ENCODE measurements around the gene DCBLD1.
"Not testable (repeated sequence)": the region's sequence is repeated elsewhere in the genome, so short reads cannot be mapped to it uniquely, and the experiment has no call there.

Gene DCBLD1

GRCh38 chr6:117482240-117483003, at the start of gene DCBLD1:
Gene DCBLD1 (plus strand): TSS chr6:117482674. CDS start chr6:117482782, 108 bp downstream.
- no peak for DNase-seq

DNA sequence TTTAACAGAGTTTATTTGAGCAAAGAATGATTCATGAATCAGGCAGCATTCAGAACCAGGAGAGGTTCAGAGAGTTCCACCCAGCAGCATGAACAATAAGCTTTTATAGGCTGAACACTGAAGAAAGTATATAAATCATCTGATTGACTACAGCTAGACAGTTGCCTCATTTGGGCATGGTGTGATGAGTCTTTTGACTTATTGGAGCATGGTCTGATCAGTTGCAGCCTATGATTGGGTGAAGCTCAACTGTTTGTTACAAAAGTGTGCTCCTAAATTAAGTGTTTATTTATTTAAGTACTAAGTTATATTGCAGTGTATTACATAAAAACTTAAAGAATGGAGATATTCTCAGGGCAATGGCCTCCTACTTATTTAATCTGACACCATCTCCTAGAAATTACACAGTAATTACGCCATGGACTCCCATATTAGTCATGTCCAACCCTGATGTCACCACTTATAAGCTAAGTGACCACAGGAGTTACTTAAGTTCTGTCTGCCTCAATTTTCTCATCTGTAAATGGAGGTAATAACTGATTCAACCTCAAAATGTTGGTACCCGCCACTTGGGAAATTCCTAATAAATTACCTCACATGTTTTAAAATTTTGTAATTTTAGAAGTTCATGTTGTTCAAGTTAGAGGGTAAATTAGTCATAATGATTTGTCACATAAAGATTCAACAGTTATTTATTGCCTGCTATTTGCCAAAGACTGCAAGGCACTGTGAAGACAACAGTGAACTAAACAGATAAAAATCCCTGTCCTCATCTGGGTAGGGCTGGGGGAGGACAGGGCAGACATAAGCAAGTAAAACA, 41.6 kb upstream of the DCBLD1 start:
- DNase-seq = no peak

- DNase-seq = no peak
Observed at GRCh38 chr6:117441824-117442264, 40.6 kb upstream of the DCBLD1 start.

DNA sequence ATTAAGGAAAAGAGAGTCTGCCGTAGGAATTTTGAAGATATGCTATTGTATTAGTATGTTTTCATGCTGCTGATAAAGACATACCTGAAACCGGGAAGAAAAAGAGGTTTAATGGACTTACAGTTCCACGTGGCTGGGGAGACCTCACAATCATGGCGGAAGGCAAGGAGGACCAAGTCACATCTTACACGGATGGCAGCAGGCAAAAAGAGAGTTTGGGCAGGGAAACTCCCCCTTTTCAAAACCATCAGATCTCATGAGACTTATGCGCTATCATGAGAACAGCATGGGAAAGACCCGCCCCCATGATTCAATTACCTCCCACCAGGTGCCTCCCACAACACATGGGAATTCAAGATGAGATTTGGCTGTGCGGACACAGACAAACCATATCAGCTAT, 40.2 kb upstream of the DCBLD1 start:
- not testable (repeated sequence) for DNase-seq

- DNase-seq = no peak
Observed at GRCh38 chr6:117444600-117444999, 37.9 kb upstream of the DCBLD1 start.

DNA sequence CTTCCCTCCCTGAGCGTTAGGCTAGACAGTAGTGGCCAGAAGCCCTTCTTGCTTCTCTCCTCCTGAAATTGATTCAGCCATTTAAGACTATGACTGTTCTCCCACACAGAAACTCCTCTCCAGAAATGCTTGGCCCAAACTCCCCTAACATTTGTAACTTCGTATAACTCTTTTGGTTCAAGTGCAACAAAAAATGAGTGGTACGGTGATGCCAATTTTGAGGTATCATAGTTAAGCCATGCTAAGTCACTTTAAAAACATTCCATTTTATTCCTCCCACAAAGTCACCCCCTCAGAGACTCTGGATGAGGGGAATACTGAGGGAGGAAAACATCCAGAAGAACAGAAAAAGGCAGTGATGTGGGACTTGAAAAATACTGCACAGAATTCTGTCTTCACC, 35.6 kb upstream of the DCBLD1 start:
- DNase-seq = no peak

- DNase-seq = no peak
Observed at GRCh38 chr6:117448011-117448410, 34.5 kb upstream of the DCBLD1 start.

DNA sequence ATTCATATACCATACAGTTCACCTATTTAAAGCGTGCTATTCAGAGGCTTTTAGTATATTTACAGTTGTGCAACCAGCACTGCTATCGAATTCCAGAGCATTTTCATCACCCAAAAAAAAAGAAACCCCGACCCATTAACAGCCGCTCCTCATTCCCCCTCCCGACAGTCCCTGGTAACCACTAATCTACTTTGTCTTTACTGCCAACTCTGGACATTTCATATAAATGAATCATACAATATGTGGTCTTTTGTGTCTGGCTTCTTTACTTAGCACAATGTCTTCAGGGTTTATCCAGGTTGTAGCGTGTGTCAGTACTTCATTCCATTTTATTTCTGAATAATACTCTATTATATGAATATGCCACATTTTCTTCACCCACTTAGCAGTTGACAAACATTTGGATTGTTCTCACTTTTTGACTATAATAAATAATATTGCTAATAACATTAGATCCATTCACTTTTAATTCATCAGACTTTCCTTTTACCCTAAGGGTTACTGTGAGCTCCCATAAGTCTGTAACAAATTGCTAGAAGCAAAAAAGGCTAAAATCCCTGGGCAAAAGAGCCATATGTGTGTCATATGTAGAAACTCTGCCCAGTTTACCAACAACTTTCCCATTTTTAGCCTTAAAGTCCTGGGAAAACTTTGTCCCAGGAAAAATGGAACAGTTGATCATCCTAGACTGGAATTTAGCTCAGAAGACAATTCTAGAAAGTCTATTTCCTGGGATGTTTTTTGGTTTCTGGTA, 33.6 kb upstream of the DCBLD1 start:
- DNase-seq = no peak

DNA sequence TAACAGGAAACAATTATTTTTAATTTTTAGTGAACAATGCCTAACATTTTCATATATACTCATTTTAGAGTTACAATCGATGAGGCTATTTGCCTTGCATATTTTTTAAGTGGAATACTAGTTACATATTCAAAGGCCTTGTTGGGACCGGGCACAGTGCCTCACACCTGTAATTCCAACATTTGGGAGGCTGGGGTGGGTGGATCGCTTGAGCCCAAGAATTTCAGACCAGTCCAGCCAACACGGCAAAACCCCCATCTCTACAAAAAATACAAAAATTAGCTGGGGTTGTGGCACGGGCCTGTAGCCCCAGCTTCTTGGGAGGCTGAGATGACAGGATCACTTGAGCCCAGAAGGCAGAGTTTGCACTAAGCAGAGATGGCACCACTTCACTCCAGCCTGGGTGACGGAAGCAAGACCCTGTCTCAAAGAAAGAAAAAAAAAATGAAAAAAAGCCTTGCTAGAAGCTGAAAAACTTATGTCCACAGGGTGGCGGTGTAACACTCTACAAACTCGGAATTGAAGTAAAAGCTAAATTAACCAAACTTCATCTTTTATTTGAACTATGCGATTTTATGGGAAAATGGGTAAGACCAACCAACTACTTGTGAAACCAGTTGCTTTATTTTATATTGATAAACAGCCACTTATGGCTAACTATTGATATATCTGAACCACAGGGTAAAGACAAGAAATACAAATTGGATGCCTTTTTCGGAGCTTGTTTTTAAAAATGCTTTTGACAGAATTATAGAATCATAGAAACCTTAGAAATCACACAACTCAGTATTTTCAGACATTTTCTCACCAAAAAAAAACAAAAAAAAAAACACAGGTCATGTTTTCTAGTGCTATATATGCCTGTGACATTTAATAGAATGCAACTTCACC, 32.7 kb upstream of the DCBLD1 start:
- DNase-seq = no peak

DNA sequence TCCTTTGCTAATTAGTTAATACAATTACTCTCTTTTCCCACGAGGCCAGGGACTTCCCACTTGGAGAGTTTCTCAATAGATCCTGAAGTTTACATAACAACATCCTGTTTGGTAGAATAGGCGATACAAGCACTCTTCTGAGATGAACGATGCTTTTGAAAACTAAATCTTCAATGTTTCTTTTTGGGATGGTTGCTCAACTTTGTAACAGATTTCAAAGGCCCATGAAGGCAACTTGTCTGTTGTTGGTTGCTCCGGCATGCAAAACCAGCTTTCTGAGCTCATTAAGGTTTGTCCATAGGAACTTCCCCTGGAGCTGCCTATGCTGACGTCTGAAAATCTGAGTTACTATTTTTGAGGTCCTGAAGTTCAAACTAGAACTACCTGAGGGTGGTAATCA, 30.8 kb upstream of the DCBLD1 start:
- DNase-seq = no peak

DNA sequence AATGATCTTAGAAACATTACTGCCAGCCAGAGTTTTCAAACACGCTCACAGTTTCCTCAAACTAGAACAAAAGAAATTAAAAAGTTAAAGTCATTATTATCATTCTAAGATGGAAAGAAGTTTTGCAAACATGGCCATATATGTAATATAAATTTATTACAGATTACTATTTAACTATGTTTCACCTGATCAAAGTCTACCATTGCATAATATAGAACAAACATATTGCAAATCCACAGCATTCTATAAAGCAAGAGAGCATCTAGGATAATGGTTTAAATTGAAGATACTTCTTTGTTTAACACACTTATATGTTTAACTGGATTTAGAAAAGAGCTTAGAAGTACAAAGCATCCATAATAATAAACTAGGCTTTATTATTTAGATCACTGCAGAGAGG, 26.2 kb upstream of the DCBLD1 start:
- DNase-seq = no peak

GRCh38 chr6:117456998-117457397, 25.5 kb upstream of the DCBLD1 start:
- no peak for DNase-seq

DNA sequence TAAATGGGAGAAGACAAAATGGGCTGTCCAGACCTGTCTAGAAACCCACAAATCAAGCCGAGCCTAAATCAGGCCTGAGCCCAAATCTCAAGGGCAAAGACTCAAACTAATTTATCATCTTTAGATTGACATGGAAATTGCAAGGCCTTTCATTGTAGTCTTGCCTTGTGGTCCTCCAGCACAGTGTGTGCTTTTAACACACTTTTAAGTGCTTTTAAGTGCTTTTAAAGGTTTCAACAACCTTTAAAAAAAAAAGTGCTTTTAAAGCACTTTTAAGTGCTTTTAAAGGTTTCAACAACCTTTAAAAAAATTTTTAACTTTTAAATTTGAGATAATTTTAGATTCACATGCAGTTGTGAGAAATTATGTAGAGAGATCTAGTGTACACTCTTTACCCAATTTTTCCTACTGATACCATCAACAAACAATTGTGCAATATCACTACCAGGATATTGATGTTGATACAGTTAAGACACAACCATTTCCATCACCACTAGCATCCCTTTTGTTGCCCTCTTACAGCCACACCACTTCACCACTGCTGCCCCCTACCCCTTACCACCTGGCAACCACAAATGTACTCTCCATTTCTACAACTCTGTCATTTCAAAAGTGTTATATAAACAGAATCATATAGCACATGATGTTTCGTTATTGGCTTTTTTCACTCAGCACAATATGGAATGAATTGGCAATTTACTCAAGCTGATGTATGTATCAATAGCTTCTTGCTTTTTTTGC, 23.1 kb upstream of the DCBLD1 start:
- no peak for DNase-seq

- DNase-seq = no peak
Observed at GRCh38 chr6:117463762-117464665, 18.5 kb upstream of the DCBLD1 start.

GRCh38 chr6:117464700-117465099, 17.8 kb upstream of the DCBLD1 start:
- no peak for DNase-seq

DNA sequence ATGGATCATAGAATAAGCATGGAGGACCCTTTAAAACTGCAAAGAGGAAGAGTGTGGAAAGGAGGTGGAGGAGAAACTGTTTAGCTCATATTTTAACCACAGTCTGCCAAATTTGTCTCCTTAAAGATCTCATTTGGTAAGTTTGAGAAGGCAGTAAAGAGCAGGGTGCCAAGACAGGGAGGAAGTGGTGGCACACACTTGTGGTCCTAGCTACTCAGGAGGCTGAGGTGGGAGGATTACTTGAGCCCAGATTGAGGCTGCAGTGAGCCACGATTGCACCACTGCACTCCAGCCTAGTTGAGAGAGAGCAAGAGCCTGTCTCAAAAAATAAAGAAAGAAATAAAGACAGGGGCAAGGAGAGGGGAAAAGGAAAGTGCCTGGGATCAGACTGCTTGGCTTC, 16.8 kb upstream of the DCBLD1 start:
- DNase-seq = no peak

- no peak for DNase-seq
Observed at GRCh38 chr6:117467876-117468275, 14.6 kb upstream of the DCBLD1 start.

DNA sequence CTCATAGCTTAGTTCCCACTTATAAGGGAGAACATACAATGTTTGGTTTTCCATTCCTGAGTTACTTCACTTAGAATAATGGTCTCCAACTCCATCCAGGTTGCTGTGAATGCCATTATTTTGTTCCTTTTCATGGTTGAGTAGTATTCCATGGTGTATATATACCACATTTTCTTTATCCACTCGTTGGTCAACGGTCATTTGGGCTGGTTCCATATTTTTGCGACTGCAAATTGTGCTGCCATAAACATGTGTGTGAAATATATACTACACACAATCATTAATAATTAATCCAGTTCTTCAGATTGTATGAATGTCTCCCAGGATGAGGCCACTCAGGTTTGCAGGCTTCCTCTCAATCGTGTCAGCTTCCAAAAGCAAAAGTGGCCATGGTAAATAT, 13.9 kb upstream of the DCBLD1 start:
- not testable (repeated sequence) for DNase-seq

DNA sequence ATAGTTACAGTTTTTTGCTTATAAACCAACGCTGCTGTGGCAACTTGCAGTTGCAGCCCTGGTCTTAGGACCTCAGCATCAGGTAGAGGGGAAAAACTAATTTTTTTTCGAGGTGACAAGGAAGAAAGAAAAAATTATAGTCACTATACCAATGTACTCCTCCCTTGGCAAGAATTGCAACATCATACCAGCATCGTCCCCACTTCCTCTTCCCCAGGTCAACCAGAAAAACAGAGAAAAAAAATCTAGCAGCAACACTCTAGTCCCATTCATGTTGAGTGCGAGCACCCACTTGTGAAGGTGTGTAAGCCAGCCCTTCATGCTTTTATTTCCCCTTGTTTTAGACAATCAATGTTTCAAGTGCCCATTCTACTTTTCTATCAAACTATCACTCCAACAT, 13.1 kb upstream of the DCBLD1 start:
- DNase-seq = no peak

DNA sequence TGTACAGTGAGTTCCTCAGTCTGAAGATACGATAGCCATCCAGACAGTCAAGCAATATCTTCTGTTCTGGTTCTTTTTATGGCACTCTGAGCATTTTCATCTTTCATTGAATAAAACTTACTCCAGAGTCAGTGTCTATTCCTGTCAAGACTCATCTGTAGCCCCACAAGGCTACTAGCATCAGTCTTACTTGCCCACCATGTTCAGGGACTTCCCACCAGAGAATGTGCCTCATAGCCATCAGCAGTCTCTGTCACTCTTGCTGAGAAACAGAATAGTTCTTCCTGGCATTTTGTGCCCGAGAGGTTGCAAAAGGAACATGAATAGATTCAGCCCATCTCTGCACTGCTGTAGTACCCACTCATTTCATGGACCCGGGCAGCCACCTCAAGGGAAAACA, 12.7 kb upstream of the DCBLD1 start:
- no peak for DNase-seq

- DNase-seq = no peak
Observed at GRCh38 chr6:117472667-117473066, 9.8 kb upstream of the DCBLD1 start.
